ENCODE data around the gene TBPL2.

GRCh38 chr14:55377236-55377635 lies 63.2 kb downstream of the TBPL2 start:
- no peak for TF ChIP-seq CTCF (conservative IDR thresholded peaks at IDR 0.05; ENCODE audit: low read depth, low read length)
- no peak for TF ChIP-seq EZH2 (IDR thresholded peaks at IDR 0.05; ENCODE audit: borderline replicate concordance, low read depth, low read length, poor library complexity, severe bottlenecking)

All from A673 (cell line).